Karpas-422 (cell line): Measurements from ENCODE around the gene SERINC4. TPM values are rescaled to one million over a fixed set of nuclear protein-coding genes. Genes with fewer than 3 reads are reported as not detected.
"Not testable (repeated sequence)": the region's sequence is repeated elsewhere in the genome, so short reads cannot be mapped to it uniquely, and the experiment has no call there.

Experiments used
- DNase-seq: peaks from one replicate; pipeline ENCODE4 v3.0.0-alpha.2; 2015
- H2AFZ ChIP-seq: fragments of 200-600 bp; sonication (generic); 2 replicates; pipeline ENCODE4 v1.6.1; 2014; ENCODE audit warnings: antibody characterized with exemption, low read length, mixed read lengths
- H3K27ac ChIP-seq: fragments of 200-600 bp; sonication (generic); 2 replicates; pipeline ENCODE4 v1.5.1; 2014; ENCODE audit warnings: mild to moderate bottlenecking, low read length, moderate library complexity
- H3K27me3 ChIP-seq: fragments of 200-600 bp; sonication (generic); 2 replicates; pipeline ENCODE4 v1.6.1; 2014; ENCODE audit warnings: low read length, mixed read lengths
- H3K36me3 ChIP-seq: fragments of 200-600 bp; sonication (generic); 2 replicates; pipeline ENCODE4 v1.6.1; 2014; ENCODE audit warnings: low read length, mixed read lengths; ENCODE audit not compliant: insufficient read depth
- H3K4me1 ChIP-seq: fragments of 200-600 bp; sonication (generic); 2 replicates; pipeline ENCODE4 v1.6.1; 2014; ENCODE audit warnings: mild to moderate bottlenecking, low read length, mixed read lengths
- H3K4me2 ChIP-seq: fragments of 200-600 bp; sonication (generic); 2 replicates; pipeline ENCODE4 v1.6.1; 2014; ENCODE audit warnings: low read length, low read depth, mild to moderate bottlenecking; ENCODE audit not compliant: poor library complexity, severe bottlenecking
- H3K4me3 ChIP-seq: fragments of 200-600 bp; sonication (generic); 2 replicates; pipeline ENCODE4 v1.5.1; 2014; ENCODE audit warnings: mild to moderate bottlenecking, antibody characterized with exemption, low read length, mixed read lengths
- H3K79me2 ChIP-seq: fragments of 200-600 bp; sonication (generic); 2 replicates; pipeline ENCODE4 v1.6.1; 2014; ENCODE audit warnings: mild to moderate bottlenecking, low read length, mixed read lengths
- H3K9ac ChIP-seq: fragments of 200-600 bp; sonication (generic); 2 replicates; pipeline ENCODE4 v1.6.0; 2014; ENCODE audit warnings: low read length
- H3K9me2 ChIP-seq: fragments of 200-600 bp; sonication (generic), shearing (Covaris generic); replicated peaks from 2 replicates; pipeline ENCODE4 v1.6.0; 2014; ENCODE audit warnings: mild to moderate bottlenecking, low read length, moderate library complexity; ENCODE audit not compliant: insufficient read depth
- H3K9me3 ChIP-seq: fragments of 300-700, 200-600 bp; sonication (generic); 2 replicates; pipeline ENCODE4 v1.6.1; 2014; ENCODE audit warnings: low read length, mixed read lengths
- H4K20me1 ChIP-seq: fragments of 200-600 bp; sonication (generic); 2 replicates; pipeline ENCODE4 v1.6.1; 2014; ENCODE audit warnings: mild to moderate bottlenecking, antibody characterized with exemption, low read length, low read depth; ENCODE audit not compliant: insufficient read depth
- total RNA-seq: library from RNA; depleted of rRNA; stranded (reverse); fragments of >200 nt; shearing (Covaris generic); gene quantifications from 2 replicates; pipeline ENCODE4 v1.2.3, GENCODE V29; 2014; ENCODE audit warnings: low replicate concordance

SERINC4 gene
- total RNA-seq, 1 experiment from 2014 or later: not detected

DNA sequence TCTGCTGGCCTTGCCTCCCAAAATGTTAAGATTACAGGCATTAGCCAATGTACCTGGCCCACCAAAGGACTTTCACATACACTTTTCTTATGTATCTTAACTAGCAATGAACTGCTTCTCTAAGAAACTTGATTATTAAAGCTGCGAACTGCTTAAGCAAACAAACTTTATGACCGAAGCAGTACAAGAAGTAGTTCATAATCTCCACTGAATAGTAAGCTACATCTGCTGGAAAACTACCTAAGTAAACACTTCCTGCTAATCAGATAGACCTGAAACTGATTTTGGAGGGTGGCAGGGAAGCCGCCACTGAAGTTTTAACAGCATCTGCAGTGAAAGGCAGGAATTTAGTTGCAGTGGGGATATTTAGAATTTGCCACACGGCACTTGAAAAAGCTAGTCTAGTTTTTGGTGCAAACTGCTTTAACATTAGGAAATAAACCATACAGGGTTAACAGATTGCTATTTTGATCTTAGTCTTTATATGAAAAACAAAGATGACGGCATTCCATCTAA, 8.5 kb upstream of the SERINC4 start:
- peaks cover 45% of the 10 kb centered on the region for H3K36me3 ChIP-seq
- peak overlapping the region; percentile 67 for H3K9ac ChIP-seq
- no peaks in the 10 kb centered on the region for H3K27me3 ChIP-seq
- H3K27ac ChIP-seq: peak overlapping the region; percentile 99
- peak; percentile 53 for DNase-seq
- H3K9me3 ChIP-seq: no peaks in the 10 kb centered on the region
- no peaks in the 10 kb centered on the region for H4K20me1 ChIP-seq
- no peak overlapping the region for H2AFZ ChIP-seq
- no peaks in the 10 kb centered on the region for H3K79me2 ChIP-seq
- peak overlapping the region; percentile 69 for H3K4me2 ChIP-seq
- H3K4me3 ChIP-seq: peak overlapping the region; percentile 52
- peaks cover 33% of the 10 kb centered on the region for H3K4me1 ChIP-seq
- no peaks in the 10 kb centered on the region for H3K9me2 ChIP-seq

DNA sequence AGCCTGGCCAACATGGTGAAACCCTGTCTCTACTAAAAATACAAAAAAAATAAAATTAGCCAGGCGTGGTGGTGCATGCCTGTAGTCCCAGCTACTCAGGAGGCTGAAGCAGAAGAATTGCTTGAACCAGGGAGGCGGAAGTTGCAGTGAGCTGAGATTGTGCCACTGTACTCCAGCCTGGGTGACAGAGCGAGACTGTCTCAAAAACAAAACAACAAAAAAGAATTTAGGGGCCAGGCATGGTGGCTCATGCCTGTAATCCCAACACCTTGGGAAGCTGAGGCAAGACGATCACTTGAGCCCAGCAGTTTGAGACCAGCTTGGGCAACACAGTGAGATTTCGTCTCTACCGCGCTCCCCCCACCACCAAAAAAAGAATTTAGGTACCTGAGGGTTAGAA, 2.7 kb upstream of the SERINC4 start:
- peaks cover 39% of the 10 kb centered on the region for H3K36me3 ChIP-seq
- H3K4me3 ChIP-seq, H3K27me3 ChIP-seq, H2AFZ ChIP-seq, H3K4me2 ChIP-seq, H3K9me3 ChIP-seq, DNase-seq, H3K9ac ChIP-seq, H4K20me1 ChIP-seq, H3K9me2 ChIP-seq: not testable (repeated sequence)
- peaks cover 18% of the 10 kb centered on the region for H3K79me2 ChIP-seq
- H3K27ac ChIP-seq: peak overlapping the region; percentile 34
- H3K4me1 ChIP-seq: peaks cover 39% of the 10 kb centered on the region

GRCh38 chr15:43800286-43801141, 494 bp upstream of the SERINC4 start, which contains the start of gene HYPK:
TSS of gene HYPK (plus strand) at chr15:43800599. CDS start at chr15:43800623, 24 bp downstream.
- Histone ChIP-seq H4K20me1 (no peaks in the 10 kb centered on the region; the same call in 1 of the 2 replicates), H3K4me2 (peak within 1 kb of the TSS; percentile 95), H2AFZ (no peak within 1 kb of the TSS), H3K79me2 (peaks cover 18% of the 10 kb centered on the region), H3K27me3 (no peaks in the 10 kb centered on the region), H3K9me2 (no peaks in the 10 kb centered on the region), H3K27ac (peak within 1 kb of the TSS; percentile 95), H3K4me1 (peaks cover 57% of the 10 kb centered on the region), H3K36me3 (peaks cover 26% of the 10 kb centered on the region), H3K4me3 (peak within 1 kb of the TSS; percentile 87), H3K9me3 (no peaks in the 10 kb centered on the region), H3K9ac (peak within 1 kb of the TSS; percentile 94)
- DNase-seq: peak; percentile 97

GRCh38 chr15:43799209-43799944, 643 bp downstream of the SERINC4 start:
- Histone ChIP-seq H3K27me3 (no peaks in the 10 kb centered on the region), H3K9ac (peak overlapping the region; percentile 46), H2AFZ (no peak overlapping the region), H3K4me1 (peaks cover 68% of the 10 kb centered on the region), H3K9me2 (no peaks in the 10 kb centered on the region), H3K27ac (peak overlapping the region; percentile 95), H3K9me3 (no peaks in the 10 kb centered on the region), H3K4me2 (peak overlapping the region; percentile 40), H3K36me3 (peaks cover 34% of the 10 kb centered on the region), H3K4me3 (peak overlapping the region; percentile 10; the same call in 1 of the 2 replicates), H4K20me1 (peaks cover 4% of the 10 kb centered on the region; the same call in 1 of the 2 replicates), H3K79me2 (peaks cover 18% of the 10 kb centered on the region)
- peak; percentile 84 for DNase-seq

DNA sequence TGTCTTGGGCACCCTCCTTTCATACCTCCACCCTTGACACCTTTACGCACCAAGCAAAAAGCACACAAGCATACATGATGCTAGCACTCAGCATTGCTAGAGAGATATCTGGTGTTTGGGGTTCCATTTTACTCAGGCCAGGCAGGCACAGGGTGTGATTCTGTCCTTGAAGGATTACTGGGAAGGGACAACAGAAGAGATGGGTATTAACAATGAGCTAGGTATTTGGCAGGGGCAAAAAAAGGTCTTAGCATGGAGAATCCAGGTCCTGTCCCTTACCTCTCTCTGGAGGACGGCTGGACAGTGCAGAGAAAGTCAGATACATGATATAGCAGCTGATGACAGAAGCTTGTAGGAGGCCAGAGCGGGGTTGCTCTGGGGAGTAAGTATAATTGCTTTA, 3.5 kb downstream of the SERINC4 start:
- Histone ChIP-seq H4K20me1 (peaks cover 24% of the 10 kb centered on the region; the same call in 1 of the 2 replicates), H3K9me2 (no peaks in the 10 kb centered on the region), H2AFZ (no peak overlapping the region), H3K4me3 (no peak overlapping the region), H3K27me3 (no peaks in the 10 kb centered on the region), H3K27ac (peak overlapping the region; percentile 95), H3K79me2 (peaks cover 34% of the 10 kb centered on the region), H3K4me2 (no peak overlapping the region), H3K36me3 (peaks cover 39% of the 10 kb centered on the region), H3K9me3 (no peaks in the 10 kb centered on the region), H3K9ac (no peak overlapping the region; the same call in 1 of the 2 replicates), H3K4me1 (peaks cover 78% of the 10 kb centered on the region)
- no peak for DNase-seq

- Histone ChIP-seq H3K36me3 (peaks cover 34% of the 10 kb centered on the region), H2AFZ (no peak overlapping the region), H4K20me1 (peaks cover 24% of the 10 kb centered on the region; the same call in 1 of the 2 replicates), H3K27ac (peak overlapping the region; percentile 95), H3K9ac (no peak overlapping the region), H3K4me1 (peaks cover 77% of the 10 kb centered on the region), H3K4me2 (no peak overlapping the region), H3K4me3 (no peak overlapping the region), H3K9me2 (no peaks in the 10 kb centered on the region), H3K9me3 (no peaks in the 10 kb centered on the region), H3K27me3 (no peaks in the 10 kb centered on the region), H3K79me2 (peaks cover 28% of the 10 kb centered on the region)
- DNase-seq: no peak
Measured at GRCh38 chr15:43795997-43796396, 4.0 kb downstream of the SERINC4 start.

DNA sequence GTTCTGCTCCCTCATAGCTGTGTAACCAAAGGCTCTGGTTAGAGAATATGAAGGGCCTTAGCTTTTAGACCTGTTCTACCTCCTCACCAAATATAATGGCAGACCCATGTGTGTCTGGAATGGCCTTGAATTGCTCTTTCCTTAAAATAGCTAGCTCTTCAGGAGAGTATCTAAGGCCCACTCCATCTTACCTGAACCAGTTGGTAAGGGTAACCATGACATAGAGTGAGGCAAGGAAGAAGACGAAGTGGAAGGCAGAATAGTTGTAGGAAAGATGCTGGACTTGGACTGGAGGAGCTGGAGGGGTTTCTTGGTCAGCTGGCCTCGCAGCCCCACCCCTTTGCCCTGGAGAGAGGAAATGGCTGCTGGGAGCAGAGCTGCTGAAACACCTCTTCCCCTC, 4.8 kb downstream of the SERINC4 start:
- H3K36me3 ChIP-seq: peaks cover 29% of the 10 kb centered on the region
- no peak overlapping the region for H2AFZ ChIP-seq

More for the DNA sequence above, 4.8 kb downstream of the SERINC4 start:
- peaks cover 76% of the 10 kb centered on the region for H3K4me1 ChIP-seq
- peaks cover 22% of the 10 kb centered on the region for H3K79me2 ChIP-seq
- H3K27ac ChIP-seq: peak overlapping the region; percentile 95
- H3K9me3 ChIP-seq: no peaks in the 10 kb centered on the region
- H3K27me3 ChIP-seq: no peaks in the 10 kb centered on the region
- no peaks in the 10 kb centered on the region for H3K9me2 ChIP-seq
- H4K20me1 ChIP-seq: peaks cover 24% of the 10 kb centered on the region; the same call in 1 of the 2 replicates
- H3K4me3 ChIP-seq: no peak overlapping the region
- DNase-seq: no peak
- H3K4me2 ChIP-seq: no peak overlapping the region
- no peak overlapping the region for H3K9ac ChIP-seq
